Measurements from ENCODE around the gene AFG1L.
"Not testable (repeated sequence)": the region's sequence is repeated elsewhere in the genome, so short reads cannot be mapped to it uniquely, and the experiment has no call there.

Gene AFG1L

DNA sequence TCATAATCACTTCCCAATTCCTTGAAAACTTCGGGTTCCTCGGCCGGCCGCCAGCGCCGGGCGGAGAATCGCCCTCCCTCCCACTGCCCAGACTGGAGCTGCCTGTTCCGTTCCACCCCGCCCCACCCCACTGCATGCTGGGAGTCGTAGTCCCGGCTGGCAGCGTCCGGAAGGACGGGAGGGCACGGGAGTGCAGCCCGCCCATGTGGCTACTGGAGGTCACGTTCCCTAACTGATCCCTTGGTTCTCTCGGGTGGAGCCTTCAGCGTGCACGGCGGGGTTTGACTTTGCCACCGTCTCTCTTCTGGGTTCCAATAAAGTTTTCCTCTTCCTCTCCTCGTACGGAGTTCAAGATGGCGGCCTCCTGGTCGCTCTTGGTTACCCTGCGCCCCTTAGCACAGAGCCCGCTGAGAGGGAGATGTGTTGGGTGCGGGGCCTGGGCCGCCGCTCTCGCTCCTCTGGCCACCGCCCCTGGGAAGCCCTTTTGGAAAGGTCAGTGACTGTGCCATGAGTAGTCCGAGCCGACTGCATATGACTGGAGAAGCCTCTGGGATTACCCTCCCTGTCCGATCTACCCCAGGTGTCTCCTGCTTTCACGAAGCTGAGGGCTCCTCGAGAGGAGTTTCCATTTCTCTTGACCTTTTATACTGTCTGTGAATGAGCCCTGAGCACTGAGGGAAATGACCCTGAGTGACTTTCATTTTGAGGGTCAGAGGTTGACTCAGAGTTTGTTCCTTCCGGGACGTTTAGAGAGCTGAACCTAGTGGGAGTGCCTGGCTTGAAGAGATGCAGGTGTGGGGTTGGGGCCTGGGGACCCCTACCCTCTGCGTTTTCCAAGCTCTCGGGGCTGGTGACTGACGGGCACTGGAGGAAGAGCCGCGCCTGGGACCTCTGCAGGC is at the start of gene AFG1L:
Gene AFG1L, plus strand, starts transcription at position 328 of the 899 bp plus-strand sequence. Its CDS starts 26 bp downstream, at position 354.
- peak; percentile 88 for DNase-seq

DNA sequence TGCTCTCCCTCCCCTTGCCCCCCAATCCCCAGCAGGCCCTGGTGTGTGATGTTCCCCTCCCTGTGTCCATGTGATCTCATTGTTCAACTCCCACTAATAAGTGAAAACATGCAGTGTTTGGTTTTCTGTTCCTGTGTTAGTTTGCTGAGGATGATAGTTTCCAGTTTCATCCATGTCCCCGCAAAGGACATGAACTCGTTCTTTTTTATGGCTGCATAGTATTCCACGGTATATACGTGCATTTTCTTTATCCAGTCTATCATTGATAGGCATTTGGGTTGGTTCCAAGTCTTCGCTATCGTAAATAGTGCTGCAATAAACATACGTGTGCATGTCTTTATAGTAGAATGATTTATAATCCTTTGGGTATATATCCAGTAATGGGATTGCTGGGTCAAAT is 49.8 kb upstream of the AFG1L start:
- not testable (repeated sequence) for DNase-seq

DNA sequence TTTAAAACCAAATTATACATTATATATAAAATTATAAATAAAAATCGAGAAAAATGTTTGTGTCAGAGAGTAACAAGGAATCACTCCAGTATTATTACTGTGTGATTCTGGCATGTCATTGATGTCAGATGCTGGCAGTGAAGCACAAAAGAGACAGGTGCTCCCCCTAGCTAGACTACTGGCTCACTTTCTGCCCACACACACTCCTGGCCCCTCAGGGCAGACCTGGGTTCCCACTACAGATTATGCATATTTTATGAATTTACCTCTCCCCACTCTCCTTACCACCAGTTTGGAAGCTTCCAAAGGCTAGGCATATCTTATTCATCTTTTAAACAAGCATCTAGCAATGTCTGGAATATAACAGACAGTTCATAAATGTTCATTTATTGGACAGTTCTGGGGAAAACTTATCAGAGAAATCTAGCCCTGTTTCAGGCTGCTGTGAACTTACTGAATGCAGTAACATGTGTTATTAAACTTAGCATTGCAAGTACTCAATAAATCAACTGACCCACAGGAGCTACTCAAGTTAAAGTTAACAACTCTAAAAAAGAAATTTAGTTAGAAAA is 46.8 kb upstream of the AFG1L start:
- DNase-seq, result no peak

DNA sequence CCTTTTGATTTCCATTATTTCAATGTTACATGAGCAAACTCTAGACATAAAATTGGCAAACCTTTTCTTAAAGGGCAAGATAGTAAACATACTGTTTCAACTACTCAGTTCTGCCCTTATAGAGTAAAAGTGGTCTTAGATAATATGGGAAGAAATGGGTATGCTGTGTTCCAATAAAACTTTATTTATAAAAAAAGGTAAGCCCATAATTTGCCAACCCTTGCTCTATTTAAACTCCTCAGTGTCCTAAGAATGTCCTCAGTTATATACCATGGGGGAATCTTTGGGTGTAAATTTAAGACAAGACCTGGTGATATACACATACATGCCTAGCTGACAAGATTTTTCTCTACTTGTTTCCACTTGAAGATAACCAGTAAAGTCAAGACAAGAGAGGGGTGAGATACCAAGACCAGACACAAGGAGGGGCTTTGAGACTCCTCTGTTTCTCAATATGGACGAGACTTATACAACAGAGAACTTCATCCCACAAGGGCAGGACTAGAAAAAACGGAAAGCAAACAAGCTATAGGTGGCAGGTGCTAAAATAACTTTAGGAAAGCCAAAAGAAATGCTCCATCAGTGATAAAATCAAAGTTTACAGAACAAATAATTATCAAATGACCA is 44.5 kb upstream of the AFG1L start:
- no peak for DNase-seq

DNA sequence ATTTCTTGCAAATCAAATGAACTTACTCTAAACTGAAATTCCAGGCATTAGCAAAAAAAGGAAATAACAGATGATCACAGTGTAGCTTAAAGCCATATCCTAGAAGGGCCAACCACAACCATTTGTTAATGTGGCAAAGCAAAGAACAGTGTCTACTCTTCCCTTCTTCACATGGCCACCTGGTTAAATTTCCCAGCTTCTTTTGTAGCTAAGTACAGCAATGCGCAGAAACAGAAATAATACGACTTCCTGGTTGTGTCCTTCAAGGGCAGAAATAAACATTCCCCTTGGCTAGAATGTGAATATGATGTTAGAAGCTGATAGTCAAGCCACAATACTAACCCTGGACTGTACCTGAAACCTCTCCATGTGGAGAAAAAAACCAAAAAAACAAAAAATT is 43.6 kb upstream of the AFG1L start:
- DNase-seq, result no peak

DNA sequence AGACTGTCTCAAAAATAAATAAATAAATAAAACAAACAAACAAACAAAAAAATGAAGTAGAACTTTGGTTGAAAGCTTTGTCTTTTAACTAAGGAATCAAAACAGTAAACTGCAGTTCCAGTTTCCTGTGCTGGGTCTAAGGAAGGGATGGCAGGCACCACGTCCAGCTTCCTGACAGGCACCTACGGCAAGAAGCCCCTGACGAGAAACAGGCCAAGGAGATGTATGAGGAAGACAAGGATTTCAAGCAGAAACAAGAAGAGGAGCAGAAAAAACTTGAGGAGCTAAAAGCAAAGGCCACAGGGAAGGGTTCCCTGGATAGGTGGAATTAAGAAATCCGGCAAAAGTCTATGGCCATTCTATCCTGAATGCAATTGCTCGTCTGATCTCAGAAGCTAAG is 42.8 kb upstream of the AFG1L start:
- no peak for DNase-seq

DNA sequence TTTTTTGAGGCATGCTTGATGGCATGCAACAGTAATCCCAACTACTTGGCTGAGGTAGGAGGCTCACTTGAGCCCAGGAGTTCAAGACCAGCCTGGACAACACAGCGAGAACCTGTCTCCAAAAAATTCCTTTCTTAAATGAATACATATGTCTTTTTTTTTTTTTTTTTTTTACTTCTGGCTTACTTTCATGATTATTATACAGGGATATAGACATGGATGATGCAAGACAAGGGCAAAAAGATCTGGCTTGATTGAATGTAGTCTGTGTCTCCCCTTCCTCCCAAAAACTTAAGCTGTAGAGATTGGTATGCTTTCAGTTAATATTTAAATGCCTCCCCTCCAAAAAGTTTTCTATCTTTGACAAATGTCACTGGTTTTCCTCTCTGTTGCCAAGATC is 41.6 kb upstream of the AFG1L start:
- DNase-seq, result no peak

DNA sequence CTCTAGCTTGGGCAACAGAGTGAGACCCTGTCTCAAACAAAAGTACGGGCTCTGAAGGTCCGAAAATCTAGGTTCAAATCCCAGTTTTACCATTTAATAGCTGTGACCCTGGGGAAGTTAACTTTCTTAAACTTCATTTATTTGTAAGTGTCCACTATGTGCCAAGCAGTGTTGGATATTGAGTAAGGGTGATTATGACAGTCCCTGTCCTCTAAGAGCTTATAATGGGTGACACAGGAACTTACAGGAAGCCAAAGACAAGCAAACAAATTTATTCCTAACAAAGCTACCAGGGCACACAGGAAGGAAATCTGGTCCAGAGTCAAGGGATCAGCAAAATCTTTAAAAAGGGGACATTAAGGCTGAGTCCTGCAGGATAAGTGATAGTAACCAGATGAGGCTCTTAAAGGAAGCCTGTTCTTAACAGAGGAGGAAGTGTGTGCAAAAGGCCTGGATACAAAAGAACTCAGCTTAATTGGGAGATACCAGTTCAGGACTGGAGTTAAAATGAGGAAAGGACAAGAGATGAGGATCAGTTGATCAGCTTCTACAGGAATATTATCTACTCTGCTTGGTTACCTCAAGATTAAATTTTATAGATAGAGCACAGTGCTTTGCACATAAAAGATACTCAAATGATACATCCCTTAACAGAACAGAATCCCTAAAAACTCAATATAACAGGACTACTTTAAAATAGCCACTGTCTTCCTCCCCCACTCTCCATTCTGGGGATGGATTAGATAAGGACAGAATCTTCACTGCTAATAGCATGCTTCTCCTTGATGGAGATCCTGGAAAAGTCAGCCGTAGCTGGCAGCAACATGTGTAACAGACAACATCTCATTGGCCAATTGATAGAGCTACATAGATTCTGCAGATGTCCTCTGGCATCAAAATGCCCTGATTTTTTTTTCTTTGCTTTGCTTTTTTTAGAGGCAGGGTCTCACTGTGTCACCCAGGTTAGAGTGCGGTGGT is 40.1 kb upstream of the AFG1L start:
- no peak for DNase-seq

DNA sequence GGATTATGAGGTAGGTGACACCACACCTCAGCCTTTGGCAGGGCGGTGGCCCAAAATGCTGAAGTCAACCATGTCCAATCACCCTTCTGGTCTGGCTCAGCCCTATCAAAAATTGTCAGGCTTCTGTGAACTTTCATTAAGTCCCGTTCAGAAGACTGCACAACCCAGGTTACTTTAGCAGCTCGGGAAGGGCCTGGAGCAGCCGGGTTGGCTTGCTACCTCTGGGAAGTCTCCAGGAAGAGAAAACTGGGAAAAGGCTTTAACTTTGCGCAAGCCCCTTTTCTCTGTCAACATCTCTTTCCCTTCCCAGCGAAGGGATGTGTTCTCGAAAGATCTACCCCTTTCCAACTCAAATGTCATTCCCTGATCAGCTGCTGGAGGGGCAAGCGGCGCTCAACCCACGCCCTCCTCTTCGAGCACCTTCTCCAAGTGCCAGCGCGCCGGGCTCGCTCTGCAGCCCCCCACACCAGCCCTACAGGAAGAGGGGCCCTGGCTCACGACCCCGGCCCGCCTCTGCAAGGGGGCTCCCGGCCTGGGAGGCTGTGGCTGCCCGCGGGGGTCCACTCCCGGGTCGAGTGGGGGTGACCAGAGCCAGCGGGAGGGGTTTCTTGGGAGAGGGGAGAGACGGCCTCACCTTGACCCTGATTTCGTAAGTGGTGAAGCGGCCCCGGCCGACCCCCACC is 34.6 kb upstream of the AFG1L start:
- peak; percentile 19 for DNase-seq

DNA sequence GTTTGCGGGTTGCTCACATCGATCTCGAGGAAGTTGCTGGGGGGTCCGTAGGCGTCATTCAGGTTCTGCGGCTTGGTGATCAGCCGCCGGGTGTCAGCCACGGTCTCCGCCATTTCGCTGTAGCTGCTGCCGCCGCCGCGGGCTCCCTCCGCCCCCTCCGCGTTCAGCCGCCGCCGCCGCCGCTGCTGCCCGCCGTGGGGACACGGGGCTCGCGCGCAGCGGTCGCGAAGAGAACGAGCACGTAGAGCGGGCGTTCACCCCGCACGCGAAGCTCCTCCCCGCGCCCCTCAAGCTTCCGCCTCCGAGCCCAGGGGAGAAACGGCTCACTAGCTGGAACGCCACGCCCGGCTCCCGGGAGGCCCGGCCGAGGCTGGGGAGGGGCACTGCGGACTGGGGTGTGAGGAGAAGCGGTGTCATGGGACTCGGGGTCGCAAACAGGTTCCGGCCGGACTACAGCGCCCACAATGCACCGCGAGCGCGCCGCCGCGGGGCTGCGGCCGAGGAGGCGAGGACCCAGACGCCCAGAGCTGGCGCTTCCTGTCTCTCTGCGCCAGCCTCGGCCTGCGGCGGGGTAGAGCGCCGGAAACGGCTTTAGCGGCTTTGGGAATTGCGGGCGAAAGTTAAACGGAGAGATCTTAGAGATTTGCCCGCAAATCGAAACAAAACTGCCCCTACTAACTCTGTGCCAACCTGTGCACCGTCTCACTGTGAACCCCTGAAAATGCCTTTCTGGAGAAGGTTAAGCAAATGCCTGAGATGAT is 33.9 kb upstream of the AFG1L start, which contains the start of gene SNX3:
Gene SNX3, minus strand, starts transcription at position 232 of the 761 bp plus-strand sequence. Its CDS starts 119 bp downstream, at position 113.
- peak; percentile 87 for DNase-seq

DNA sequence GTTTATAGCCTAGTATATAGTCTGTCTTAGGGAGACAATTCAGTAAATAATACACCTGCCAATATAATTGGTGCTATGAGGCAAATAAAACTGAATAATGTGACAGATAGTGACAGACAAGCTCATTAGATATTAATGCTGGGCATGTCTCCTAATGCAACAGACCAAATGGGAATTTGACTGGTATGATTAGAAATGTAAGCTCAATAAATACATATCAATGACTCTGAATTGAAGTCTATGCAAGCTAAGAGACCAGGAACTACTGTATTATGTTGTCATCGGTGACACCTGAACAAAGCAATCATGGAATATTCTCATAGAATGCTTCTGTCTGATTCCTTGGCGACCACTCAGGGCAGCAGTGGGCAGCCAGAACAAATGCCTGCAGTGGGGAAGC is 31.5 kb upstream of the AFG1L start:
- no peak for DNase-seq

DNA sequence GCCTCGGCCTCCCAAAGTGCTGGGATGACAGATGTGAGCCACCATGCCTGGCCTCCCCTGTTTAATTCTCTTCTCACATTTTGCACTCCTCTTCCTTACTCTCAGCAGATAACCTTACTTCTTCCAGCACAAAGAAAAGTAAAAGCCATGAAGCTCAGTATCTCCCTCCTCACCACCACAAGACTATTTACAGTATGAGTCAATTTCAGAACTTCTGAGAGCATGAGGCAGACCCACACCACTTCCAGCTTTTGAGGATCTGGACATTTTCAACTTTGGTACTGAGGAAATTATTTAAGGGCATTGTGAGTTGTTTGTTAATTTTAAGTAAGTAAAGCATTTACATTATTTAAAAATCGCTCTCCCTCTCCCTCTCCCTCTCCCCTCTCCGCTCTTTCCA is 26.0 kb upstream of the AFG1L start:
- no peak for DNase-seq

DNA sequence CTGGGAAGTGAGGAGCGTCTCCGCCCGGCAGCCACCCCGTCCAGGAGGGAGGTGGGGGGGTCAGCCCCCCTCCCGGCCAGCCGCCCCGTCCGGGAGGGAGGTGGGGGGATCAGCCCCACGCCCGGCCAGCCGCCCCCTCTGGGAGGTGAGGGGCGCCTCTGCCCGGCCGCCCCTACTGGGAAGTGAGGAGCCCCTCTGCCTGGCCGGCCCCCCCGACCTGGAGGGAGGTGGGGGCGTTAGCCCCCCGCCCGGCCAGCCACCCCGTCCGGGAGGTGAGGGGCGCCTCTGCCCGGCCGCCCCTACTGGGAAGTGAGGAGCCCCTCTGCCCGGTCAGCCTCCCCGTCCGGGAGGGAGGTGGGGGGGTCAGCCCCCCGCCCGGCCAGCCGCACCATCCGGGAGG is 24.9 kb upstream of the AFG1L start:
- DNase-seq, result not testable (repeated sequence)

DNA sequence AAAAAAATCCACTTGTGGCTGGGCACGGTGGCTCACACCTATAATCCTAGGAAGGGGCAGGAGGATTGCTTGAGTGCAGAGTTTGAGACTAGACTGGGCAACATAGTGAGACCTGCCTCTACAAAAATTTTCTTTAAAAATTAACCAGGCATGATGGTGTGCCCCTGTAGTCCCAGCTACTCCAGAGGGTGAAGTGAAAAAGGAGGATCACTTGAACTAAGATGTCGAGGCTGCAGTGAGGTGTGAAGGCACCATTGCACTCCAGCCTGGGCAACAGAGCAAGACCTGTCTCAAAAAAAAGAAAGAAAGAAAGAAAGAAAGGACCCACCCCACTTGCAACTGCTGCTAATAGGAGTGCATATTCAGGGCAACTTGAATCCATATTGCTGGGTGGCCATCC is 20.3 kb upstream of the AFG1L start:
- DNase-seq, result no peak

DNA sequence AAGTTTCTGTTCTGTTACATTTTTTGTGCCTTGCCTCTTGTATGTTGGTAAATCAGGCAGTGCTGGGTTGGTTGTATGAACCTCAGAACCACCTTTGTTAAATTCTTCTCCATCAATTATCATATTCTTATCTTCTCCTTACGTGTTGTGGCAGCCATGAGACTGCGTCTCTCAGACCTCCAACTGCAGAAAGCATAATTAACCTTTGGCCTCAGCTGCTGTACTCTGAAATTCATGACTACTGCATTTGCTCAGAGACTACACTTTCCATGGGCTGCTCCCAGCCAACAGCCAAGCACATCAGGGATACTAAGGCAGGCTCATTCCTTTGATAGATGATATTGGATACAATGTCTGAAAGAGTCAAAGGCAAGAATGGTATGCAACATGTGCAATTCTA is 18.9 kb upstream of the AFG1L start:
- no peak for DNase-seq

DNA sequence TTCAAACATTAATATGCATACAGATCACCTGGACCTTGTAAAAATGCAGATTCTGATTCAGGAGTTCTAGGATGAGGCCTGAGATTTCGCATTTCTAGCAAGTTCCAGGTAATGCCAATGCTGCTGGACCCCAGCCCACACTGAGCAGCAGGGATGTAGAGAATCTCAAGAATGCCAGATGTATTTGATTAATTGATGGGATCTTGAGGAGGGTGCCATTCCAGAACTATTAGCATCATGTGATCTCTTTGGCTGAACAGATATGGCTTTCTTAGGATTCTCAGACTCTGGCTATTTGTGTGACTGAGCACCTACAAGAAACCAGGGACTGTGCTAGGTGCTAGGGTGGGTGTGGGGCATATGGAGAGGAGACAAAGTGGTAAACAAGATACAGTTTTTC is 17.6 kb upstream of the AFG1L start:
- DNase-seq, result no peak

DNA sequence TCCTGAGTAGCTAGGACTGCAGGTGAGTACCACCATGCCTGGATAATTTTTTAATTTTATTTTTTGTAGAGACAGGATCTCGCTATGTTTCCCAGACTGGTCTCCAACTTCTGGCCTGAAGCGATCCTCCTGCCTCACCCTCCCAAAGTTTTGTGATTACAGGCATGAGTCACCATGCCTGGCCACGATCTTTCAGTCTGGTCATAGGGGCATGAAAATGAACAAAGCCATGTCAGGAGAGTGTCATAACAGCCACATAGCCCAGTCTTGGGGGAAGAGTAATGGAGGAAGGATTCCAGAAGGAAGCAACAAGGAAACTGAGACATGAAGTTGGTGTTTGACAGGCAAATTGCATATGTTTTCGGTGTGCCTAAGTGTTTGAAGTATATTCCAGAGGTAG is 17.0 kb upstream of the AFG1L start:
- DNase-seq, result no peak

DNA sequence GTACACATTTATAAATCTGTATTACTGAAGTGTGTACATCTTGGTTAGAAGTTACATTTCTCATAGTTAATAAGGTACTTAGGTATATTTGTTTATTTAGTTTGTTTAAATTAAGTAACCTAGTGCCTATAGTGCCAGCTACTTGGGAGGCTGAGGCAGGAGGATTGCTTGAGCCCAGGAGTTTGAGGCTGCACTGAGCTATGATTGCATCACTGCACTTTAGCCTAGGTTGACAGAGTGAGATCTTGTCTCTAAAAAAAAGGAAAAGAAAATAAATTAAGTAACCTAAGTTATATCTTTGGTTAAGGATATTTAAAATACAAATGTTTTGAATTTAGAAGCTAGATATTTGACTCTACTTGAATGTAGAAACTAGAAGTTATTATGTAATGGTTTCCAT is 9.5 kb upstream of the AFG1L start:
- DNase-seq, result no peak

DNA sequence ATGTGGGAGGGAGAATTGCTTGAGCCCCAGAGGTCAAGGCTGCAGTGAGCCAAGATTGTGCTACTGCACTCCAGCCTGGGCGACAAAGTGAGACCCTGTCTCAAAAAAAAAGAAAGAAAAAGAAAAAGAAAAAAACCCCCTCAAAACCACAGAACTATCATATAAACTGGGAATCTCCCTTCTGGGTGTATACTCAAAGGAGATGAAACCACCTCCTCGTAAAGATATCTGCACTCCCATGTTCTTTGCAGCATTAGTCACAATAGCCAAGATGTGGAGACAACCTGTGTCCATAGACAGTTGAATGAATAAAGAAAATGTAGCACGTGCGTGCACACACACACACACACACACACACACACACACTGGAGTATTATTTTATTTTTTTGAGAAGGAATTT is 8.5 kb upstream of the AFG1L start:
- DNase-seq, result no peak

DNA sequence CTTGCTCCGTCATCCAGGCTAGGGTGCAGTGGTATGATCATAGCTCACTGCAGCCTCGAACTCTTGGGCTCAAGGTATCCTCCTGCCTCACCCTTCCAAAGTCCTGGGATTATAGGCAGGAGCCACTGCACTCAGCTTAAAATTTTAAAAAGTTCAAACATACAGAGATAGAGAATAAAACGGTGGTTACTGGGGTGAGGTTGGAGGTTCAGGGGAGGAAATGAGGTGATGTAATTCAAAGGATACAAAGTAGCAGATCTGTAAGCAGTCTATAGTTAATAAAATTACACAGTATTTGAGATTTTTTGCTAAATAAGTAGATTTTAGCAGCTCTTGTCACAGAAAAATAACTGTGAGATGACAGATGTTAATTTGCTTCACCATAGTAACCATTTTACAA is 7.5 kb upstream of the AFG1L start:
- no peak for DNase-seq

DNA sequence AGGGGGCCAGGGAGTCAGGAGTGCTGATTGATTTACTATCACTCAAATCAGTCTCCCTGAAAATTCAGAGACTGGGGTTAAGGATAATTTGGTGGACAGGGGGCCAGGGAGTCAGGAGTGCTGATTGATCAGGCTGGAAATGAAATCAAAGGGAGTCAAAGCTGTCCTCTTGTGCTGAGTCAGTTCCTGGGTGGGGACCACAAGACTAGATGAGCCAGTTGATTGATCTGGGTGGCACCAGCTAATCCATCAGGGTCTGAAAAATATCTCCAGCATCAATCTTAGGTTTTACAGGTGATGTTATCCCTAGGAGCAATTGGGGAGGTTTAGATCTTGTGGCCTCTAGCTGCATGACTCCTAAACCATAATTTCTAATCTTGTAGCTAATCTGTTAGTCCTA is 6.1 kb upstream of the AFG1L start:
- DNase-seq, result no peak

Measured in activated CD8-positive, alpha-beta memory T cell treated with anti-CD3 and anti-CD28 coated beads, Interleukin-2, amount 50 U/mL, for 4 hours (primary cell).